Suprapubic skin (tissue), 3 donors: ENCODE results near the gene DDX56.

Experiments used
- CTCF ChIP-seq, 2 donors: fragments of 200-600 bp in 1 of 2; fragments of 450-650 bp in 1 of 2; sonication (generic) in 1 of 2; IDR thresholded peaks; one replicate each; pipeline ENCODE4 v1.5.1; 2016 to 2019; ENCODE audit warnings: antibody characterized with exemption in 2 of 2, mild to moderate bottlenecking in 1 of 2, moderate library complexity in 1 of 2
- EP300 ChIP-seq: sonication (generic); formaldehyde crosslinking; IDR thresholded peaks from one replicate; pipeline ENCODE4 v1.6.1; 2017; ENCODE audit warnings: antibody characterized with exemption
- POLR2A ChIP-seq, 2 donors: fragments of 450-650 bp; IDR thresholded peaks; one replicate each; pipeline ENCODE4 v1.6.1; 2017; ENCODE audit warnings: antibody characterized with exemption in 2 of 2, mild to moderate bottlenecking in 2 of 2, moderate library complexity in 2 of 2

GRCh38 chr7:44574287-44574872 lies 672 bp upstream of the DDX56 start:
- no peak for TF ChIP-seq CTCF (IDR thresholded peaks at IDR 0.05)
- TF ChIP-seq POLR2A (IDR thresholded peaks at IDR 0.05): no peak
- no peak for TF ChIP-seq EP300
